HEK293 (cell line): Measurements from ENCODE around the gene ALG12.

Experiments used
- CTCF ChIA-PET: fragments of 350-600 bp; formaldehyde crosslinking; extraction: SDS; loops from one replicate; lab custom pipeline; 2021; ENCODE audit warnings: antibody characterized with exemption; lab: Yijun Ruan, JAX
- POLR2A ChIA-PET: fragments of 300-600 bp; formaldehyde crosslinking; extraction: SDS; loops from one replicate; lab custom pipeline; 2020; ENCODE audit warnings: antibody characterized with exemption, inconsistent platforms; lab: Yijun Ruan, JAX
- H3K27ac ChIP-seq: fragments of 200-500 bp; sonication (Bioruptor generic); 2 replicates; pipeline ENCODE4 v1.5.1; 2014; ENCODE audit warnings: low read depth, low read length, control low read depth, inconsistent platforms; ENCODE audit errors: extremely low read depth
- H3K36me3 ChIP-seq, 2 experiments: fragments of 200-500 bp in 1 of 2; sonication (Bioruptor generic) in 1 of 2; 1 replicate in 1 of 2; 2 replicates in 1 of 2; pipeline ENCODE4 v1.5.1; 2014 to 2017; ENCODE audit warnings: inconsistent platforms in 2 of 2, low read length in 2 of 2; ENCODE audit not compliant: control insufficient read depth in 2 of 2, insufficient read depth in 1 of 2
- H3K4me1 ChIP-seq: fragments of 200-500 bp; sonication (Bioruptor generic); 2 replicates; pipeline ENCODE4 v1.5.1; 2014; ENCODE audit warnings: mild to moderate bottlenecking, low read length, inconsistent platforms; ENCODE audit not compliant: control insufficient read depth, insufficient read depth
- H3K4me3 ChIP-seq: 2 replicates; pipeline ENCODE4 v1.5.1; 2011; ENCODE audit warnings: low read depth, mild to moderate bottlenecking, control low read depth, low read length, moderate library complexity
- H3K9me3 ChIP-seq: fragments of 200-500 bp; sonication (Bioruptor generic); 2 replicates; pipeline ENCODE4 v1.5.1; 2014; ENCODE audit warnings: low read depth, low read length, inconsistent platforms; ENCODE audit not compliant: control insufficient read depth, insufficient read depth
- BCL11A ChIP-seq: fragments of 450-650 bp; formaldehyde crosslinking; IDR thresholded peaks from 2 replicates; pipeline ENCODE4 v1.5.1; 2016; ENCODE audit warnings: low read depth, missing biosample characterization, missing genetic modification characterization
- ELK4 ChIP-seq: IDR thresholded peaks from 2 replicates; pipeline ENCODE4 v1.6.1; 2011; ENCODE audit warnings: mild to moderate bottlenecking, low read depth, low read length, borderline replicate concordance
- GLIS2 ChIP-seq: fragments of 450-650 bp; formaldehyde crosslinking; IDR thresholded peaks from 2 replicates; pipeline ENCODE4 v1.5.1; 2016; ENCODE audit warnings: missing biosample characterization, missing genetic modification characterization
- HOXA7 ChIP-seq: sonication (generic); formaldehyde crosslinking; IDR thresholded peaks from 2 replicates; pipeline ENCODE4 v1.8.1; 2022; ENCODE audit warnings: missing genetic modification reagents, borderline replicate concordance
- HOXD13 ChIP-seq: sonication (generic); formaldehyde crosslinking; IDR thresholded peaks from 2 replicates; pipeline ENCODE4 v1.8.0; 2022; ENCODE audit warnings: missing genetic modification reagents, borderline replicate concordance
- KLF1 ChIP-seq: fragments of 450-650 bp; formaldehyde crosslinking; IDR thresholded peaks from 2 replicates; pipeline ENCODE4 v1.5.1; 2016; ENCODE audit warnings: missing biosample characterization, missing genetic modification characterization
- KLF17 ChIP-seq: fragments of 450-650 bp; formaldehyde crosslinking; IDR thresholded peaks from 2 replicates; pipeline ENCODE4 v1.5.1; 2016; ENCODE audit warnings: missing biosample characterization, missing genetic modification characterization
- KLF8 ChIP-seq: fragments of 450-650 bp; formaldehyde crosslinking; IDR thresholded peaks from 2 replicates; pipeline ENCODE4 v1.5.1; 2016; ENCODE audit warnings: missing biosample characterization, missing genetic modification characterization
- MYNN ChIP-seq: fragments of 450-650 bp; formaldehyde crosslinking; IDR thresholded peaks from 2 replicates; pipeline ENCODE4 v1.5.1; 2016; ENCODE audit warnings: missing biosample characterization, missing genetic modification characterization, borderline replicate concordance
- OVOL3 ChIP-seq: fragments of 450-650 bp; formaldehyde crosslinking; IDR thresholded peaks from 2 replicates; pipeline ENCODE4 v1.5.1; 2016; ENCODE audit warnings: missing biosample characterization, missing genetic modification characterization
- PBX3 ChIP-seq: sonication (generic); formaldehyde crosslinking; IDR thresholded peaks from 2 replicates; pipeline ENCODE4 v1.8.1; 2022; ENCODE audit warnings: mild to moderate bottlenecking, moderate library complexity, missing genetic modification reagents
- PRDM6 ChIP-seq: fragments of 450-650 bp; formaldehyde crosslinking; IDR thresholded peaks from 2 replicates; pipeline ENCODE4 v1.5.1; 2017; ENCODE audit warnings: missing biosample characterization, missing genetic modification characterization
- ZBTB20 ChIP-seq: fragments of 450-650 bp; formaldehyde crosslinking; IDR thresholded peaks from 2 replicates; pipeline ENCODE4 v1.5.1; 2016; ENCODE audit warnings: missing biosample characterization, missing genetic modification characterization
- ZBTB26 ChIP-seq: fragments of 450-650 bp; formaldehyde crosslinking; optimal IDR thresholded peaks from 2 replicates; pipeline ENCODE3; 2016; ENCODE audit warnings: missing biosample characterization, mild to moderate bottlenecking, missing genetic modification characterization
- ZFP3 ChIP-seq: fragments of 450-650 bp; formaldehyde crosslinking; IDR thresholded peaks from 2 replicates; pipeline ENCODE4 v1.5.1; 2016; ENCODE audit warnings: low read depth, missing biosample characterization, missing genetic modification characterization
- ZNF121 ChIP-seq: fragments of 450-650 bp; formaldehyde crosslinking; IDR thresholded peaks from 2 replicates; pipeline ENCODE4 v1.5.1; 2016; ENCODE audit warnings: missing biosample characterization, missing genetic modification characterization
- ZNF140 ChIP-seq: fragments of 450-650 bp; formaldehyde crosslinking; IDR thresholded peaks from 2 replicates; pipeline ENCODE4 v1.5.1; 2016; ENCODE audit warnings: missing biosample characterization, missing genetic modification characterization
- ZNF221 ChIP-seq: fragments of 450-650 bp; formaldehyde crosslinking; IDR thresholded peaks from 2 replicates; pipeline ENCODE4 v1.5.1; 2017; ENCODE audit warnings: missing biosample characterization, missing genetic modification characterization, borderline replicate concordance
- ZNF335 ChIP-seq: fragments of 450-650 bp; formaldehyde crosslinking; conservative IDR thresholded peaks from 2 replicates; pipeline ENCODE4 v1.5.1; 2016; ENCODE audit warnings: missing biosample characterization, missing genetic modification characterization
- ZNF48 ChIP-seq: fragments of 450-650 bp; formaldehyde crosslinking; IDR thresholded peaks from 2 replicates; pipeline ENCODE4 v1.5.1; 2016; ENCODE audit warnings: missing biosample characterization, missing genetic modification characterization
- ZNF488 ChIP-seq: fragments of 450-650 bp; formaldehyde crosslinking; IDR thresholded peaks from 2 replicates; pipeline ENCODE4 v1.5.1; 2016; ENCODE audit warnings: missing biosample characterization, missing genetic modification characterization
- ZNF548 ChIP-seq: fragments of 450-650 bp; formaldehyde crosslinking; IDR thresholded peaks from 2 replicates; pipeline ENCODE4 v1.5.1; 2016; ENCODE audit warnings: missing biosample characterization, missing genetic modification characterization
- ZNF600 ChIP-seq: fragments of 450-650 bp; formaldehyde crosslinking; IDR thresholded peaks from 2 replicates; pipeline ENCODE4 v1.5.1; 2016; ENCODE audit warnings: missing biosample characterization, missing genetic modification characterization
- ZNF621 ChIP-seq: fragments of 450-650 bp; formaldehyde crosslinking; IDR thresholded peaks from 2 replicates; pipeline ENCODE4 v1.5.1; 2017; ENCODE audit warnings: missing biosample characterization, missing genetic modification characterization
- ZNF629 ChIP-seq: fragments of 450-650 bp; formaldehyde crosslinking; IDR thresholded peaks from 2 replicates; pipeline ENCODE4 v1.5.1; 2017; ENCODE audit warnings: missing biosample characterization, missing genetic modification characterization
- ZNF654 ChIP-seq: fragments of 450-650 bp; formaldehyde crosslinking; IDR thresholded peaks from 2 replicates; pipeline ENCODE4 v1.5.1; 2016; ENCODE audit warnings: low read depth, missing biosample characterization, missing genetic modification characterization
- ZNF791 ChIP-seq: fragments of 450-650 bp; formaldehyde crosslinking; IDR thresholded peaks from 2 replicates; pipeline ENCODE4 v1.5.1; 2016; ENCODE audit warnings: missing biosample characterization, missing genetic modification characterization

ALG12 gene

GRCh38 chr22:49853981-49854831 is 64.0 kb downstream of the ALG12 start:
- H3K36me3 ChIP-seq, result peaks cover 0 to 13% of the 10 kb centered on the region in 2 experiments; a peak in 1 of 3 replicates
- H3K4me3 ChIP-seq, result peak overlapping the region; percentile 50
- peaks cover 8% of the 10 kb centered on the region for H3K4me1 ChIP-seq
- no peaks in the 10 kb centered on the region for H3K9me3 ChIP-seq
- ChIA-PET POLR2A (no interaction called here), CTCF (interaction anchor here (0.5 to 1.8 kb wide), 2 partner anchors 14 to 225 kb away, joined by 3 to 4 read pairs; no protein-coding TSS in a partner anchor)
- H3K27ac ChIP-seq, result peak overlapping the region; percentile 68; the same call in 1 of the 2 replicates
- TF ChIP-seq OVOL3, result no peak
- peak; percentile 69 for TF ChIP-seq ZBTB26 (tag by site-specific recombination)
- no peak for TF ChIP-seq ZNF600 (tag by site-specific recombination)
- no peak for TF ChIP-seq HOXA7 (CRISPR knock-in tag)
- TF ChIP-seq HOXD13 (CRISPR knock-in tag), result no peak
- no peak for TF ChIP-seq ZNF654 (tag by site-specific recombination)
- TF ChIP-seq ZNF548 (tag by site-specific recombination), result no peak
- no peak for TF ChIP-seq ZFP3 (tag by site-specific recombination)
- no peak for TF ChIP-seq ZNF629 (tag by site-specific recombination)
- peak; percentile 81 for TF ChIP-seq ZBTB20 (tag by site-specific recombination)
- TF ChIP-seq ZNF221 (tag by site-specific recombination), result no peak
- TF ChIP-seq MYNN (tag by site-specific recombination), result no peak
- TF ChIP-seq ZNF791 (tag by site-specific recombination), result no peak
- no peak for TF ChIP-seq ZNF488 (tag by site-specific recombination)
- TF ChIP-seq PBX3 (CRISPR knock-in tag), result 0 out of 2 replicates have a peak, but pooled peaks have one; percentile 1
- peak; percentile 93 for TF ChIP-seq ZNF335 (tag by site-specific recombination)
- no peak for TF ChIP-seq ZNF121 (tag by site-specific recombination)
- TF ChIP-seq KLF17, result no peak
- TF ChIP-seq BCL11A (tag by site-specific recombination), result no peak
- no peak for TF ChIP-seq ZNF621 (tag by site-specific recombination)
- TF ChIP-seq PRDM6 (tag by site-specific recombination), result no peak
- no peak for TF ChIP-seq ELK4
- TF ChIP-seq KLF8 (tag by site-specific recombination), result peak; percentile 21; the same call in 1 of the 2 replicates
- 0 out of 2 replicates have a peak, but pooled peaks have one; percentile 22 for TF ChIP-seq KLF1
- no peak for TF ChIP-seq ZNF140 (tag by site-specific recombination)
- TF ChIP-seq GLIS2, result no peak
- no peak for TF ChIP-seq ZNF48 (tag by site-specific recombination)
